GM10266 (cell line): ENCODE data around the gene SUSD4.

ENCODE experiments used
- DNase-seq: peaks from one replicate; pipeline ENCODE4 v3.0.0; 2012; ENCODE audit errors: extremely low spot score
- TF ChIP-seq, protein P1 (sequence below): IDR thresholded peaks from 2 replicates; pipeline ENCODE4 v1.5.1; 2012; ENCODE audit warnings: mild to moderate bottlenecking, low read depth; ENCODE audit not compliant: control insufficient read depth, insufficient read depth; ENCODE audit errors: missing control alignments

Gene SUSD4

DNA sequence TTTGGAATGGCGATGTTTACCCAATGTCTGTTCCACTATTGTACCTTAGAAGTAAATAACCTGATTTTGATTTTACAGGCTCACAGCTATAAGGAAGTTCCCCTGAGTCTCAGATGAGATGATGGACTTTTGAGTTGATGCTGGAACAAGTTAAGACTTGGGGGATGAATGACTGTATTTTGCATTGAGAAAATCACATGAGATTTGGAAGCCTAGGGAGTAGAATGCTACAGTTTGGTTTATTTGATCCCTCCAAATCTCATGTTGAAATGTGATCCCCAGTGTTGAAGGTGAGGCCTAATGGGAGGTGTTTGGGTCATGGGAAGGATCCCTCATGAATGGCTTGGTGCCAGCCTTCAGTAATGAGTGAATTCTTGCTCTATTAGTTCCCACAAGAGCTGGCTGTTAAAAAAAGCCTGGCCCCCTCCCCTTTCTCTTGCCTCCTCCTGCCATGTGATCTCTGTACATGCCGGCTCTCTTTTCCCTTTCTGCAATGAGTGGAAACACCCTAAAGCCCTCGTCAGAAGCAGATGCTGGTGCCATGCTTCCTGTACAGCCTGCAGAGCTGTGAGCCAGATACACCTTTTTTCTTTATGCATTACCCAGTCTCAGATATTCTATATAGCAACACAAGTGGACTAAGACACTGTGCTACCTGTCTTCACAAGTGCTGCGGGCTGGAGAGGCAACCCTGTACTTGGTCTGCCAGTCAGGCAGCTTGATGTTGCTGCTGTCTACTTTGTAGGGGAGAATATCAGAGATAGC lies 143.9 kb downstream of the SUSD4 start:
- TF ChIP-seq, protein P1, sequence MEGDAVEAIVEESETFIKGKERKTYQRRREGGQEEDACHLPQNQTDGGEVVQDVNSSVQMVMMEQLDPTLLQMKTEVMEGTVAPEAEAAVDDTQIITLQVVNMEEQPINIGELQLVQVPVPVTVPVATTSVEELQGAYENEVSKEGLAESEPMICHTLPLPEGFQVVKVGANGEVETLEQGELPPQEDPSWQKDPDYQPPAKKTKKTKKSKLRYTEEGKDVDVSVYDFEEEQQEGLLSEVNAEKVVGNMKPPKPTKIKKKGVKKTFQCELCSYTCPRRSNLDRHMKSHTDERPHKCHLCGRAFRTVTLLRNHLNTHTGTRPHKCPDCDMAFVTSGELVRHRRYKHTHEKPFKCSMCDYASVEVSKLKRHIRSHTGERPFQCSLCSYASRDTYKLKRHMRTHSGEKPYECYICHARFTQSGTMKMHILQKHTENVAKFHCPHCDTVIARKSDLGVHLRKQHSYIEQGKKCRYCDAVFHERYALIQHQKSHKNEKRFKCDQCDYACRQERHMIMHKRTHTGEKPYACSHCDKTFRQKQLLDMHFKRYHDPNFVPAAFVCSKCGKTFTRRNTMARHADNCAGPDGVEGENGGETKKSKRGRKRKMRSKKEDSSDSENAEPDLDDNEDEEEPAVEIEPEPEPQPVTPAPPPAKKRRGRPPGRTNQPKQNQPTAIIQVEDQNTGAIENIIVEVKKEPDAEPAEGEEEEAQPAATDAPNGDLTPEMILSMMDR = no peak

DNA sequence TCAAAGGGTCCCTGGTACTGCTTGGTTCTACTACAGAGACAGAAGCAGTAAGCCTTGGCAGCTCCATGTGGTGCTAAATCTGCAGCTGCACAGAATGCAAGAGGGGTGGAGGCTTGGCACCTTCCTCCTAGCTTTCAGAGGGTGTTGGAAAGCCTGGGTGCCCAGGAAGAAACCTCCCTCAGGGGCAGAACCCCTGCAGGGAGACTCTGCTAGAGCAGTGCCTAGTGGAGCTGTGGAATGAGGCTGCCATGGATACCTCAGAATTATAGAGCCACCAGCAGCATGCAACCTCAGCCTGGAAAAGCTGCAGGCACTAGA lies 144.7 kb downstream of the SUSD4 start:
- DNase-seq = no peak
- TF ChIP-seq, protein P1 = no peak

More for the DNA sequence above, 143.9 kb downstream of the SUSD4 start:
- no peak for DNase-seq

DNA sequence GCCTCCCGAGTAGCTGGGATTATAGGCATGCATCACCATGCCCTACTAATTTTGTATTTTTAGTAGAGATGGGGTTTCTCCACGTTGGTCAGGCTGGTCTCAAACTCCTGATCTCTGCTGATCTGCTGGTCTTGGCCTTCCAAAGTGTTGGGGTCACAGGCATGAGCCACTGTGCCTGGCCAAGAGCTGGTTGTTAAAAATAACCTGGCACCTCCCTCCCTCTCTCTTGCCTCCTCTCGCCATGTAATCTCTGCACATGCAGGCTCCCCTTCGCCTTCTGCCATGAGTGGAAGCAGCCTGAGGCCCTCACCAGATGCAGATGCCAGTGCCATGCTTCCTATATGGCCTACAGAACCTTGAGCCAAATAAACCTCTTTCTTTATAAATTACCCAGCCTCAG lies 146.2 kb downstream of the SUSD4 start:
- DNase-seq = no peak
- TF ChIP-seq, protein P1 = no peak

DNA sequence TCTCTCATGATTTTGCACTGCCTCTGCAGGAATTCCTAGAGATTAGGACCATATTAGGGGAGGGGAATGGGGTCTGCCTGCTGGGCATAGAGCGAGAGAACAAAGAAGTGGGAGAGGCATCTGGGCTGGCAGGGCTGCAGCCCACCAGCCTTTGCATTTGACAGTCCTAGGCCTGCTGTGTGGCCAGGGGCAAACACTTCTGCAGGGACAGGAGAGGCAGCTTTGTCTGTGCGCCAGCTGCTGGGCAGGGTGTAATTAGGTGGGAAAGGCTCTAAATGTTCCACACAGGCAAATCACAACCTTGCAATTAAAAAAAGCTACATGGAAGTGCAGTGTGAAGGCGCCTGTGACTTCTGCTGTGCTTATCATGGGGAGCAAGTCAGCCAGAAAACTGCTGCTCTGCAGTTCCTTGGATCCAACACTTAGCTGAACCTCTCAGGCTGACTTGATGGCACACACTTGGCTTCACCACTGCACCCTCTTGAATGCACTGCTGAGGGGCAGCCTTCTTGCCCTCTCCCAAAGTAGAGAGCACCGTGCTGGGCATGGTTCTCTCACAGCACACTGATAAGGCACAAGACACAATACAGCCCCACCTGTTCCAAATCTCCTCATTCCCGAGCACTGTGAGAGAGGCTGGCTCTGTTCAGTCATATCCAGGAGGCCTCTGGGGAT lies 147.3 kb downstream of the SUSD4 start:
- DNase-seq = no peak

DNA sequence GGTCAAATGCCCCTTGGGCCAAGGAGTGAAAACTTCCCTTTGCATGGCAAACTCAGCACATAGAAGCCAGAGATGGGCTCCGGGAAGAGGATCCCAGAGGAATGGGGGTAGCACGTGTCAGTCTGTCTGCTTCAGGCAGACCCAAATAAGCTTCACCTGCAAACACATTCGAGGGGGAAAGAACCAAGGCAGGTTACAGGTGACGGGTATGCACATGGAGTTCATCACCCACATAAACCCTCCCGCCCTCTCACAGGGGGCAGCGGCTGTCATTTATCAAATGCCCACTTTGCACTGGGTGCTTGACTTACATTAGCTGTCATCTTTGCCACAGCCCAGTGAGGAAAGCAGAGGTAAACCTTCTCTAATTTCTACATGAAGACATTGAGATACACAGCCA lies 147.9 kb downstream of the SUSD4 start:
- TF ChIP-seq, protein P1 = no peak
- DNase-seq = no peak

More for the DNA sequence above, 147.3 kb downstream of the SUSD4 start:
- TF ChIP-seq, protein P1 = no peak

DNA sequence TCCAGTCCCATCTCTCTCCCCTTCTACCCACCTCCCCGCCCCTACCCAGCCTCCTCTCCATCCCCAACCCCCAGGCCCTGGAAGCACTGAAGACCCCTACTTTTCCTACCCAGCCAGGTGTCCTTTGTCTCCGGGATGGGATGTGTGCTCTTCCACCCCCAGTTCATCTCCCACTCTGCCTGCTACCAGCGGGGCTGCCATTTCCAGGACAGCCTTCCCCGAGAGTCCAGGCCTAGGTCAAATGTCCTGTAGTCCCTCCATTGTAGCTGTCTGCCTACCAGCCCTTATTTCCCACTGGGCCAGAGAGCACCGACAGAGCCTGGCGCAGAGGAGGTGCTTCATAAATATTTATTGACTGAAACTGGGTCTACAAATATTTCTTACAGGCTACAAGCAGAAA lies 148.9 kb downstream of the SUSD4 start:
- no peak for DNase-seq
- TF ChIP-seq, protein P1 = no peak

DNA sequence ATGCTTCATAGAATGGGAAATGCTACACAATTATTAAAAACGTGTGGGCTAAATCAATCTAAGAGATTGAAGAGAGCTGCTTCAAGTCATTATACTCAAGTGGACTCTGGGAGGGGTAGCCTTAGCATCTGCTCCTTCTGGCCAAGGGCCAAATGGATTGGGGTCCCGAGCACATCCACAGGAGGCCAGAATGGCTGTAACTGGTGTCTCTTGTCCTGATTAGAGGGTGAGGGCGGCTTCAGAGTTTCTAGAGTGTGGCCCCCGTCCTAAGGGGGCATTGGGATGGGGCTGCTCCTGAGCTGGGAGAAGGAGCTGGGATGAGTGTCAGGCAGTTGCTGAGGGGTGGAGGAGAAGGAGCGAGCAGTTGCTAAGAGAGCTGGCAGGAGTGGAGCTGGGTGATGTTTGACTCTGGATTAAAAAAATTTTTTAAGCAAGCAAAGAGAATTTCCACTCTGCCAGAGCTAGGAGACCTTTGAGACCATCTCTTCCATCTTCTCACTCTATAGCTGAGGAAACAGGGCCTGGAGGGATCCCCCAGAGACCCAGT lies 149.6 kb downstream of the SUSD4 start:
- TF ChIP-seq, protein P1 = no peak
- DNase-seq = no peak
